Gastrocnemius medialis (tissue), 4 donors: ENCODE data around the gene RHOC.

Experiments
- POLR2A ChIP-seq, 2 donors: fragments of 450-650 bp; IDR thresholded peaks; one replicate each; pipeline ENCODE4 v1.6.1; 2017; ENCODE audit warnings: antibody characterized with exemption in 2 of 2, mild to moderate bottlenecking in 2 of 2, moderate library complexity in 2 of 2
- TF ChIP-seq, protein P1 (sequence below), 5 experiments: fragments of 450-650 bp in 3 of 5; fragments of 200-600 bp in 2 of 5; sonication (generic) in 2 of 5; IDR thresholded peaks in 4 of 5; conservative IDR thresholded peaks in 1 of 5; 1 replicate in 4 of 5; 2 replicates in 1 of 5; pipeline ENCODE4 v1.5.1; 2016 to 2019; ENCODE audit warnings: antibody characterized with exemption in 5 of 5, mild to moderate bottlenecking in 3 of 5, moderate library complexity in 3 of 5

DNA sequence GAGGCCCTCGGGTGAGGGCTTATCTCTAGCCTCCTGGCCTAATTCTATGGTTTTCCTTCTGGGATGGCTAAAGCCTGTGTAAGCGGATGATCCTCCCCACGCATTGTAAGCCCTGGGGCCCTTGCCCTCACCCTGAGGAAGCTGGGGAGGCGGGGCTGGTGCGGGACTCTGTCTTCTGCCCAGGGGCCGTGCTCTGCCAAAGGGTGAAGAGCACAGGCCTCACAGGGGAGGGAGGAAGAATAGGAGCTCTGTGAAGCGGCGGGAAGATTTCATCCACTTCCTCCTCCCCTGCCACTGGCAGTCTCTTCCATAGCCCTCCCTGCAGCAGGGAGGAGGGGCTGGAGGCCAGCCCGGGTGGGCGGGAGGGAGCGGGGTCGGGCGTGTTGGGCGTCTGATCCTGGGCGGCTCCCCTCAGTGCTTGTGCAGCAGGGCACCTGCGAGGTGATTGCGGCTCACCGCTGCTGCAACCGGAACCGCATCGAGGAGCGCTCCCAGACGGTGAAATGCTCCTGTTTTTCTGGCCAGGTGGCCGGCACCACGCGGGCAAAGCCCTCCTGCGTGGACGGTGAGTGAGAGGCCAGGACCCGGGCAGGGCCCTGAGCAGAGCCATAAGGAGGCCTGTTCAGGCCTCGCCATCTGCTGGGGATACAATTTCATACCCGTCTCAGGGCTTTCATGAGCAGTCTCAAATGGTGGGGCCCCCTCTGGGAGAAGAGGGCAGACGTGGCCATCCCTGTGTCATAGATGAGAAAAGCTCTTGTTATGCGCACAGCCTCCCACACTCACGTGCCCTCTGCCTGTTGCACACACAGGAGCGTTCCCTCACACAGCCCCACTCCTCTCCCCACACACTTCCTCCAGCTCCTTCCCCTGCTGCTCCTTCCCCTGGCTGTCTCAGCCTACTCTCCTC, 15.9 kb upstream of the RHOC start:
- TF ChIP-seq, protein P1, sequence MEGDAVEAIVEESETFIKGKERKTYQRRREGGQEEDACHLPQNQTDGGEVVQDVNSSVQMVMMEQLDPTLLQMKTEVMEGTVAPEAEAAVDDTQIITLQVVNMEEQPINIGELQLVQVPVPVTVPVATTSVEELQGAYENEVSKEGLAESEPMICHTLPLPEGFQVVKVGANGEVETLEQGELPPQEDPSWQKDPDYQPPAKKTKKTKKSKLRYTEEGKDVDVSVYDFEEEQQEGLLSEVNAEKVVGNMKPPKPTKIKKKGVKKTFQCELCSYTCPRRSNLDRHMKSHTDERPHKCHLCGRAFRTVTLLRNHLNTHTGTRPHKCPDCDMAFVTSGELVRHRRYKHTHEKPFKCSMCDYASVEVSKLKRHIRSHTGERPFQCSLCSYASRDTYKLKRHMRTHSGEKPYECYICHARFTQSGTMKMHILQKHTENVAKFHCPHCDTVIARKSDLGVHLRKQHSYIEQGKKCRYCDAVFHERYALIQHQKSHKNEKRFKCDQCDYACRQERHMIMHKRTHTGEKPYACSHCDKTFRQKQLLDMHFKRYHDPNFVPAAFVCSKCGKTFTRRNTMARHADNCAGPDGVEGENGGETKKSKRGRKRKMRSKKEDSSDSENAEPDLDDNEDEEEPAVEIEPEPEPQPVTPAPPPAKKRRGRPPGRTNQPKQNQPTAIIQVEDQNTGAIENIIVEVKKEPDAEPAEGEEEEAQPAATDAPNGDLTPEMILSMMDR (IDR thresholded peaks at IDR 0.05 in 4 of 5, conservative IDR thresholded peaks at IDR 0.05 in 1 of 5), result no peak
- TF ChIP-seq POLR2A (IDR thresholded peaks at IDR 0.05), result no peak
